ENCODE data around the gene FUT8. TPM values are rescaled to one million over a fixed set of nuclear protein-coding genes. Genes with fewer than 3 reads are reported as not detected.

Gene FUT8
- total RNA-seq, 1 donor from 2014 or later, result 18.1 TPM

GRCh38 chr14:65438266-65438933 lies 25.9 kb downstream of the FUT8 start:
- no peak for DNase-seq (ENCODE audit: low spot score)
- Mint-ChIP-seq H3K27ac (ENCODE audit: unreplicated experiment) (no peak overlapping the region), H3K36me3 (ENCODE audit: low read depth) (no peaks in the 10 kb centered on the region), H3K4me1 (ENCODE audit: low read depth) (peaks cover 10% of the 10 kb centered on the region), H3K27me3 (ENCODE audit: low read depth) (no peaks in the 10 kb centered on the region), H3K9me3 (ENCODE audit: low read depth) (no peaks in the 10 kb centered on the region), H3K4me3 (ENCODE audit: unreplicated experiment) (no peak overlapping the region)
- TF ChIP-seq CTCF (IDR thresholded peaks at IDR 0.05), result no peak

- Mint-ChIP-seq H3K4me3 (ENCODE audit: unreplicated experiment) (no peak overlapping the region), H3K27ac (ENCODE audit: unreplicated experiment) (no peak overlapping the region)
- no peak for TF ChIP-seq CTCF (IDR thresholded peaks at IDR 0.05)
Observed at GRCh38 chr14:65439117-65439516, 26.6 kb downstream of the FUT8 start.

GRCh38 chr14:65440230-65440629 lies 27.7 kb downstream of the FUT8 start:
- no peak overlapping the region for H3K27ac Mint-ChIP-seq (ENCODE audit: unreplicated experiment)
- H3K4me3 Mint-ChIP-seq (ENCODE audit: unreplicated experiment), result no peak overlapping the region
- no peaks in the 10 kb centered on the region for H3K9me3 Mint-ChIP-seq (ENCODE audit: low read depth)
- TF ChIP-seq CTCF (IDR thresholded peaks at IDR 0.05), result no peak
- H3K4me1 Mint-ChIP-seq (ENCODE audit: low read depth), result no peaks in the 10 kb centered on the region
- no peaks in the 10 kb centered on the region for H3K27me3 Mint-ChIP-seq (ENCODE audit: low read depth)
- DNase-seq (ENCODE audit: low spot score), result no peak
- H3K36me3 Mint-ChIP-seq (ENCODE audit: low read depth), result no peaks in the 10 kb centered on the region

More at GRCh38 chr14:65439117-65439516, 26.6 kb downstream of the FUT8 start:
- Mint-ChIP-seq H3K27me3 (ENCODE audit: low read depth) (no peaks in the 10 kb centered on the region), H3K36me3 (ENCODE audit: low read depth) (no peaks in the 10 kb centered on the region), H3K4me1 (ENCODE audit: low read depth) (peaks cover 4% of the 10 kb centered on the region), H3K9me3 (ENCODE audit: low read depth) (no peaks in the 10 kb centered on the region)
- DNase-seq (ENCODE audit: low spot score), result no peak

- TF ChIP-seq CTCF (IDR thresholded peaks at IDR 0.05), result no peak
- H3K4me1 Mint-ChIP-seq (ENCODE audit: low read depth), result peaks cover 7% of the 10 kb centered on the region
- no peaks in the 10 kb centered on the region for H3K9me3 Mint-ChIP-seq (ENCODE audit: low read depth)
- H3K27me3 Mint-ChIP-seq (ENCODE audit: low read depth), result no peaks in the 10 kb centered on the region
- H3K36me3 Mint-ChIP-seq (ENCODE audit: low read depth), result no peaks in the 10 kb centered on the region
- no peak overlapping the region for H3K4me3 Mint-ChIP-seq (ENCODE audit: unreplicated experiment)
- H3K27ac Mint-ChIP-seq (ENCODE audit: unreplicated experiment), result no peak overlapping the region
- no peak for DNase-seq (ENCODE audit: low spot score)
Observed at GRCh38 chr14:65444230-65444629, 31.7 kb downstream of the FUT8 start.

- TF ChIP-seq CTCF (IDR thresholded peaks at IDR 0.05), result no peak
- Mint-ChIP-seq H3K9me3 (ENCODE audit: low read depth) (no peaks in the 10 kb centered on the region), H3K4me3 (ENCODE audit: unreplicated experiment) (no peak overlapping the region), H3K27me3 (ENCODE audit: low read depth) (no peaks in the 10 kb centered on the region), H3K36me3 (ENCODE audit: low read depth) (no peaks in the 10 kb centered on the region), H3K4me1 (ENCODE audit: low read depth) (peaks cover 7% of the 10 kb centered on the region), H3K27ac (ENCODE audit: unreplicated experiment) (no peak overlapping the region)
- DNase-seq (ENCODE audit: low spot score), result no peak
Observed at GRCh38 chr14:65446159-65446558, 33.6 kb downstream of the FUT8 start.

Data from chondrocyte (in vitro differentiated cells).